Measurements from ENCODE around the gene SCO1.
A peak's percentile ranks its signal among the peaks of the same experiment; 100 is the strongest.
"Not testable (repeated sequence)": the region's sequence is repeated elsewhere in the genome, so short reads cannot be mapped to it uniquely, and the experiment has no call there.

The SCO1 gene

GRCh38 chr17:10697092-10698081 is at the start of gene SCO1, which contains the start of gene ADPRM:
Gene SCO1, minus strand, starts transcription at chr17:10697533. Its CDS starts 26 bp downstream, at chr17:10697507.
Gene ADPRM, plus strand, starts transcription at chr17:10697594. Its CDS starts 7,333 bp downstream, at chr17:10704927.
- no peaks in the 10 kb centered on the region for H3K9me3 Mint-ChIP-seq
- H3K4me3 Mint-ChIP-seq = peak within 1 kb of the TSS; percentile 91
- peaks cover 38% of the 10 kb centered on the region for H3K4me1 Mint-ChIP-seq

GRCh38 chr17:10745231-10745630 is 47.9 kb upstream of the SCO1 start:
- Mint-ChIP-seq H3K4me1 (no peaks in the 10 kb centered on the region), H3K27me3 (peaks cover 46% of the 10 kb centered on the region), H3K27ac (no peak overlapping the region), H3K36me3 (no peaks in the 10 kb centered on the region), H3K4me3 (no peak overlapping the region), H3K9me3 (no peaks in the 10 kb centered on the region)
- ATAC-seq = no peak

More at GRCh38 chr17:10697092-10698081, at the start of gene SCO1, which contains the start of gene ADPRM:
- H3K27ac Mint-ChIP-seq = peak within 1 kb of the TSS; percentile 95
- peak; percentile 99 for ATAC-seq
- H3K27me3 Mint-ChIP-seq = no peaks in the 10 kb centered on the region
- peaks cover 26% of the 10 kb centered on the region for H3K36me3 Mint-ChIP-seq

GRCh38 chr17:10744501-10745000 is 47.2 kb upstream of the SCO1 start:
- Mint-ChIP-seq H3K27ac (no peak overlapping the region), H3K4me1 (no peaks in the 10 kb centered on the region), H3K27me3 (peaks cover 48% of the 10 kb centered on the region), H3K4me3 (no peak overlapping the region), H3K36me3 (no peaks in the 10 kb centered on the region), H3K9me3 (no peaks in the 10 kb centered on the region)
- no peak for ATAC-seq

- no peaks in the 10 kb centered on the region for H3K9me3 Mint-ChIP-seq
- no peak for ATAC-seq
- H3K4me1 Mint-ChIP-seq = no peaks in the 10 kb centered on the region
- no peaks in the 10 kb centered on the region for H3K36me3 Mint-ChIP-seq
- H3K27ac Mint-ChIP-seq = no peak overlapping the region
- no peak overlapping the region for H3K4me3 Mint-ChIP-seq
- H3K27me3 Mint-ChIP-seq = peaks cover 47% of the 10 kb centered on the region
Measured at GRCh38 chr17:10743316-10744009, 46.1 kb upstream of the SCO1 start.

- ATAC-seq = no peak
- Mint-ChIP-seq H3K36me3 (no peaks in the 10 kb centered on the region), H3K27ac (no peak overlapping the region), H3K27me3 (peaks cover 41% of the 10 kb centered on the region), H3K9me3 (no peaks in the 10 kb centered on the region), H3K4me3 (no peak overlapping the region), H3K4me1 (no peaks in the 10 kb centered on the region)
Measured at GRCh38 chr17:10742431-10742830, 45.1 kb upstream of the SCO1 start.

GRCh38 chr17:10741416-10742135 is 44.2 kb upstream of the SCO1 start:
- Mint-ChIP-seq H3K27ac (no peak overlapping the region), H3K36me3 (no peaks in the 10 kb centered on the region), H3K27me3 (peaks cover 34% of the 10 kb centered on the region), H3K9me3 (no peaks in the 10 kb centered on the region), H3K4me3 (no peak overlapping the region), H3K4me1 (peaks cover 6% of the 10 kb centered on the region)
- peak; percentile 54 for ATAC-seq

- Mint-ChIP-seq H3K4me1 (peaks cover 6% of the 10 kb centered on the region), H3K36me3 (no peaks in the 10 kb centered on the region), H3K27ac (no peak overlapping the region), H3K4me3 (no peak overlapping the region), H3K9me3 (no peaks in the 10 kb centered on the region), H3K27me3 (peaks cover 27% of the 10 kb centered on the region)
- ATAC-seq = no peak
Measured at GRCh38 chr17:10739386-10739785, 42.1 kb upstream of the SCO1 start.

- H3K36me3 Mint-ChIP-seq = no peaks in the 10 kb centered on the region
- no peaks in the 10 kb centered on the region for H3K9me3 Mint-ChIP-seq
- H3K27me3 Mint-ChIP-seq = peaks cover 20% of the 10 kb centered on the region
- no peak overlapping the region for H3K27ac Mint-ChIP-seq
- ATAC-seq = no peak
- peaks cover 6% of the 10 kb centered on the region for H3K4me1 Mint-ChIP-seq
- H3K4me3 Mint-ChIP-seq = no peak overlapping the region
Measured at GRCh38 chr17:10738521-10739258, 41.4 kb upstream of the SCO1 start.

GRCh38 chr17:10737736-10738135 is 40.4 kb upstream of the SCO1 start:
- Mint-ChIP-seq H3K27me3 (peaks cover 19% of the 10 kb centered on the region), H3K4me3 (no peak overlapping the region), H3K27ac (no peak overlapping the region), H3K4me1 (peaks cover 6% of the 10 kb centered on the region), H3K36me3 (no peaks in the 10 kb centered on the region), H3K9me3 (no peaks in the 10 kb centered on the region)
- no peak for ATAC-seq

GRCh38 chr17:10737168-10737622 is 39.9 kb upstream of the SCO1 start:
- Mint-ChIP-seq H3K9me3 (no peaks in the 10 kb centered on the region), H3K4me3 (no peak overlapping the region), H3K36me3 (no peaks in the 10 kb centered on the region), H3K27ac (no peak overlapping the region), H3K27me3 (peaks cover 19% of the 10 kb centered on the region), H3K4me1 (peaks cover 6% of the 10 kb centered on the region)
- ATAC-seq = no peak

- H3K27me3 Mint-ChIP-seq = peaks cover 16% of the 10 kb centered on the region
- H3K9me3 Mint-ChIP-seq = no peaks in the 10 kb centered on the region
- no peak for ATAC-seq
- H3K27ac Mint-ChIP-seq = no peak overlapping the region
- no peaks in the 10 kb centered on the region for H3K36me3 Mint-ChIP-seq
- no peak overlapping the region for H3K4me3 Mint-ChIP-seq
- H3K4me1 Mint-ChIP-seq = peaks cover 10% of the 10 kb centered on the region
Measured at GRCh38 chr17:10735821-10736220, 38.5 kb upstream of the SCO1 start.

GRCh38 chr17:10735251-10735650 is 37.9 kb upstream of the SCO1 start:
- no peaks in the 10 kb centered on the region for H3K9me3 Mint-ChIP-seq
- no peak overlapping the region for H3K27ac Mint-ChIP-seq
- no peaks in the 10 kb centered on the region for H3K36me3 Mint-ChIP-seq
- peaks cover 15% of the 10 kb centered on the region for H3K4me1 Mint-ChIP-seq
- ATAC-seq = no peak
- H3K4me3 Mint-ChIP-seq = no peak overlapping the region
- H3K27me3 Mint-ChIP-seq = peaks cover 12% of the 10 kb centered on the region

- ATAC-seq = no peak
- H3K9me3 Mint-ChIP-seq = no peaks in the 10 kb centered on the region
- H3K27me3 Mint-ChIP-seq = peaks cover 9% of the 10 kb centered on the region
- no peak overlapping the region for H3K27ac Mint-ChIP-seq
- no peak overlapping the region for H3K4me3 Mint-ChIP-seq
- H3K36me3 Mint-ChIP-seq = no peaks in the 10 kb centered on the region
- H3K4me1 Mint-ChIP-seq = peaks cover 21% of the 10 kb centered on the region
Measured at GRCh38 chr17:10733666-10734065, 36.3 kb upstream of the SCO1 start.

- not testable (repeated sequence) for H3K36me3 Mint-ChIP-seq, H3K27me3 Mint-ChIP-seq, H3K9me3 Mint-ChIP-seq, H3K27ac Mint-ChIP-seq, H3K4me3 Mint-ChIP-seq, ATAC-seq
- peaks cover 18% of the 10 kb centered on the region for H3K4me1 Mint-ChIP-seq
Measured at GRCh38 chr17:10732121-10732520, 34.8 kb upstream of the SCO1 start.
